Hepatocyte (in vitro differentiated cells): ENCODE measurements around the gene ERVW-1.

ENCODE experiments used
- EZH2 ChIP-seq: fragments of 200-600 bp; sonication (generic); IDR thresholded peaks from 2 replicates; pipeline ENCODE4 v1.6.1; 2016; ENCODE audit warnings: antibody characterized with exemption, mild to moderate bottlenecking, borderline replicate concordance
- TF ChIP-seq, protein P1 (sequence below): fragments of 200-600 bp; sonication (generic); IDR thresholded peaks from 2 replicates; pipeline ENCODE4 v1.5.1; 2016; ENCODE audit warnings: antibody characterized with exemption, mild to moderate bottlenecking; ENCODE audit not compliant: poor library complexity

DNA sequence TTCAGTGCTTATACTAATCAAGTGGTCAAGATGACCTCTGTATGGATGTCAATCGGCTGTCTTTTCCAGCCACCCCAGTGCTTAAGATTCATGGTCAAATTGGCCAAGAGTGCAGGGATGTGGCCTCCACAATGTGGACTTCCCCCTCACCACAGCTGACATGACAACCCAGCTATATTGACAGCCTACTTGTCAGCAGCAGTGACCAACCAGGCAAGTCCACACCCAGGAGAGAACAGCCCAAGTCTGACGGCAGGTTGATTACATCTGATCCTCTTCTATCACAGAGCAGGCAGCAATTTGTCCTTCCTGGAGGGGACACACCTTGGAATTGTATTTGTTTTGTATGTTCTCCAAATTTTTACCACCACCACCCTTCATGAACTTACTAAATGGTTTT lies 8.2 kb upstream of the ERVW-1 start:
- TF ChIP-seq, protein P1, sequence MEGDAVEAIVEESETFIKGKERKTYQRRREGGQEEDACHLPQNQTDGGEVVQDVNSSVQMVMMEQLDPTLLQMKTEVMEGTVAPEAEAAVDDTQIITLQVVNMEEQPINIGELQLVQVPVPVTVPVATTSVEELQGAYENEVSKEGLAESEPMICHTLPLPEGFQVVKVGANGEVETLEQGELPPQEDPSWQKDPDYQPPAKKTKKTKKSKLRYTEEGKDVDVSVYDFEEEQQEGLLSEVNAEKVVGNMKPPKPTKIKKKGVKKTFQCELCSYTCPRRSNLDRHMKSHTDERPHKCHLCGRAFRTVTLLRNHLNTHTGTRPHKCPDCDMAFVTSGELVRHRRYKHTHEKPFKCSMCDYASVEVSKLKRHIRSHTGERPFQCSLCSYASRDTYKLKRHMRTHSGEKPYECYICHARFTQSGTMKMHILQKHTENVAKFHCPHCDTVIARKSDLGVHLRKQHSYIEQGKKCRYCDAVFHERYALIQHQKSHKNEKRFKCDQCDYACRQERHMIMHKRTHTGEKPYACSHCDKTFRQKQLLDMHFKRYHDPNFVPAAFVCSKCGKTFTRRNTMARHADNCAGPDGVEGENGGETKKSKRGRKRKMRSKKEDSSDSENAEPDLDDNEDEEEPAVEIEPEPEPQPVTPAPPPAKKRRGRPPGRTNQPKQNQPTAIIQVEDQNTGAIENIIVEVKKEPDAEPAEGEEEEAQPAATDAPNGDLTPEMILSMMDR = no peak
- no peak for TF ChIP-seq EZH2
